Fibroblast of lung (primary cell): Measurements from ENCODE around the gene E2F6.

ENCODE experiments used
- EZH2 ChIP-seq: IDR thresholded peaks from 2 replicates; pipeline ENCODE4 v1.5.1; 2012; ENCODE audit warnings: low read length, control low read depth, mild to moderate bottlenecking; ENCODE audit errors: missing control alignments
- TF ChIP-seq, protein P1 (sequence below), 2 donors: IDR thresholded peaks in 1 of 2; conservative IDR thresholded peaks in 1 of 2; 1 replicate in 1 of 2; 2 replicates in 1 of 2; pipeline ENCODE4 v1.5.1; 2011 to 2012; ENCODE audit warnings: low read length in 2 of 2, control low read depth in 1 of 2, inconsistent platforms in 1 of 2, low read depth in 1 of 2, mild to moderate bottlenecking in 1 of 2

DNA sequence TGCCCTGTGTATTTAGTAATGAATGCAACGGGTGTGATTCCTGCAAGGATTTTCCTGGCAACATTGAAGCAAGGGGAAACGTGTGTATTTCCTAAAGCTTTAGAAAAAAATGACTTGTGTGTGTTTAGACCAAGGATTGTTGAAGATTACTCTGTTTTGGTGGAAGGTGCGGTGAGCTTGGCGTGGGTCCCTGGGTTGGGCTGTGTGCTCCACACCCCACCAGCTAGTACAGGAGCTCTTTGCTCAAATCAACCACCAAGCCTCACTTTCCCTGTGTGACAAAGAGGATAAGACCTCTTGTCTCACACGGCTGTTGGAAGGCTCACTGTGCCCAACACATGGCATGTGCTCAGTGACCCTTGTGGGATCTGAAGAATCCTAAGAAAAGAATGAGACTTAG lies 46.5 kb upstream of the E2F6 start:
- TF ChIP-seq, protein P1, sequence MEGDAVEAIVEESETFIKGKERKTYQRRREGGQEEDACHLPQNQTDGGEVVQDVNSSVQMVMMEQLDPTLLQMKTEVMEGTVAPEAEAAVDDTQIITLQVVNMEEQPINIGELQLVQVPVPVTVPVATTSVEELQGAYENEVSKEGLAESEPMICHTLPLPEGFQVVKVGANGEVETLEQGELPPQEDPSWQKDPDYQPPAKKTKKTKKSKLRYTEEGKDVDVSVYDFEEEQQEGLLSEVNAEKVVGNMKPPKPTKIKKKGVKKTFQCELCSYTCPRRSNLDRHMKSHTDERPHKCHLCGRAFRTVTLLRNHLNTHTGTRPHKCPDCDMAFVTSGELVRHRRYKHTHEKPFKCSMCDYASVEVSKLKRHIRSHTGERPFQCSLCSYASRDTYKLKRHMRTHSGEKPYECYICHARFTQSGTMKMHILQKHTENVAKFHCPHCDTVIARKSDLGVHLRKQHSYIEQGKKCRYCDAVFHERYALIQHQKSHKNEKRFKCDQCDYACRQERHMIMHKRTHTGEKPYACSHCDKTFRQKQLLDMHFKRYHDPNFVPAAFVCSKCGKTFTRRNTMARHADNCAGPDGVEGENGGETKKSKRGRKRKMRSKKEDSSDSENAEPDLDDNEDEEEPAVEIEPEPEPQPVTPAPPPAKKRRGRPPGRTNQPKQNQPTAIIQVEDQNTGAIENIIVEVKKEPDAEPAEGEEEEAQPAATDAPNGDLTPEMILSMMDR (conservative IDR thresholded peaks at IDR 0.05 in 1 of 2, IDR thresholded peaks at IDR 0.05 in 1 of 2; ENCODE audit: low read depth in 1 of 2, low read length in 2 of 2) = no peak
- no peak for TF ChIP-seq EZH2
